DOHH2 (cell line): ENCODE measurements around the gene PLPPR3.

Source experiments
- CTCF ChIP-seq: fragments of 200-600 bp; sonication (generic); IDR thresholded peaks from one replicate; pipeline ENCODE4 v1.5.1; 2014; ENCODE audit warnings: antibody characterized with exemption, mild to moderate bottlenecking, low read depth, low read length; ENCODE audit not compliant: poor library complexity, severe bottlenecking
- EZH2phosphoT487 ChIP-seq: fragments of 200-600 bp; sonication (generic); IDR thresholded peaks from 2 replicates; pipeline ENCODE4 v1.6.1; 2017; ENCODE audit warnings: borderline replicate concordance, mild to moderate bottlenecking, antibody characterized with exemption, low read length, moderate library complexity, mixed read lengths

- TF ChIP-seq CTCF (no peak), EZH2phosphoT487 (no peak)
Observed at GRCh38 chr19:863315-863620, 41.5 kb upstream of the PLPPR3 start.
